ENCODE measurements around the gene CPTP. TPM values are rescaled to one million over a fixed set of nuclear protein-coding genes. Genes with fewer than 3 reads are reported as not detected.

Gene CPTP
- polyA plus RNA-seq, 1 experiment: 7.1 TPM

- no peaks in the 10 kb centered on the region; the same call in 1 of the 2 replicates for H3K9me3 ChIP-seq (ENCODE audit: control insufficient read depth, insufficient read depth, low read length)
- ChIA-PET POLR2A (no interaction called here), CTCF (no interaction called here)
- TF ChIP-seq CTCF (IDR thresholded peaks at IDR 0.05; ENCODE audit: low read depth, low read length): no peak
- DNase-seq (ENCODE audit: low read depth, low spot score): no peak
- H3K27me3 ChIP-seq (ENCODE audit: control insufficient read depth, insufficient read depth, low read length): no peaks in the 10 kb centered on the region
- H3K27ac ChIP-seq (ENCODE audit: low read depth, low read length): no peak overlapping the region
- H3K4me3 ChIP-seq (ENCODE audit: low read depth, low read length): no peak overlapping the region
These were observed 7.2 kb upstream of the CPTP start for GRCh38 chr1:1317420-1317819.

GRCh38 chr1:1318131-1318652 is 6.4 kb upstream of the CPTP start:
- Histone ChIP-seq H3K9me3 (ENCODE audit: control insufficient read depth, insufficient read depth, low read length) (no peaks in the 10 kb centered on the region; the same call in 1 of the 2 replicates), H3K27me3 (ENCODE audit: control insufficient read depth, insufficient read depth, low read length) (no peaks in the 10 kb centered on the region), H3K27ac (ENCODE audit: low read depth, low read length) (peak overlapping the region; percentile 77), H3K4me3 (ENCODE audit: low read depth, low read length) (no peak overlapping the region)
- no peak for TF ChIP-seq CTCF (IDR thresholded peaks at IDR 0.05; ENCODE audit: low read depth, low read length)
- peak; percentile 83 for DNase-seq (ENCODE audit: low read depth, low spot score)
- ChIA-PET POLR2A (no interaction called here), CTCF (no interaction called here)

GRCh38 chr1:1318777-1319645 is 5.6 kb upstream of the CPTP start:
- H3K4me3 ChIP-seq (ENCODE audit: low read depth, low read length): no peak overlapping the region
- TF ChIP-seq CTCF (IDR thresholded peaks at IDR 0.05; ENCODE audit: low read depth, low read length): no peak
- H3K9me3 ChIP-seq (ENCODE audit: control insufficient read depth, insufficient read depth, low read length): no peaks in the 10 kb centered on the region; the same call in 1 of the 2 replicates
- CTCF ChIA-PET: no interaction called here
- no peak for DNase-seq (ENCODE audit: low read depth, low spot score)
- POLR2A ChIA-PET: no interaction called here
- peak overlapping the region; percentile 77 for H3K27ac ChIP-seq (ENCODE audit: low read depth, low read length)
- H3K27me3 ChIP-seq (ENCODE audit: control insufficient read depth, insufficient read depth, low read length): no peaks in the 10 kb centered on the region

GRCh38 chr1:1319646-1319941 is 5.0 kb upstream of the CPTP start:
- POLR2A ChIA-PET: no interaction called here

More at GRCh38 chr1:1319646-1319941, 5.0 kb upstream of the CPTP start:
- Histone ChIP-seq H3K4me3 (ENCODE audit: low read depth, low read length) (no peak overlapping the region), H3K9me3 (ENCODE audit: control insufficient read depth, insufficient read depth, low read length) (no peaks in the 10 kb centered on the region; the same call in 1 of the 2 replicates), H3K27ac (ENCODE audit: low read depth, low read length) (no peak overlapping the region), H3K27me3 (ENCODE audit: control insufficient read depth, insufficient read depth, low read length) (no peaks in the 10 kb centered on the region)
- CTCF ChIA-PET: no interaction called here
- TF ChIP-seq CTCF (IDR thresholded peaks at IDR 0.05; ENCODE audit: low read depth, low read length): no peak
- DNase-seq (ENCODE audit: low read depth, low spot score): no peak

All from AG04450 (cell line).